SK-N-SH (cell line): ENCODE results near the gene GABRG3.

Source experiments
- JUND ChIP-seq: IDR thresholded peaks from 2 replicates; pipeline ENCODE4 v1.4.0; 2012
- NRF1 ChIP-seq: IDR thresholded peaks from 2 replicates; pipeline ENCODE4 v1.6.1; 2012; ENCODE audit warnings: low read depth, mild to moderate bottlenecking, low read length
- POLR2AphosphoS5 ChIP-seq: IDR thresholded peaks from 2 replicates; pipeline ENCODE4 v1.6.1; 2012; ENCODE audit warnings: low read depth, low read length
- RAD21 ChIP-seq: IDR thresholded peaks from 2 replicates; pipeline ENCODE4 v1.6.1; 2012; ENCODE audit warnings: mild to moderate bottlenecking, low read length
- SIN3A ChIP-seq: IDR thresholded peaks from 2 replicates; pipeline ENCODE4 v1.6.1; 2012; ENCODE audit warnings: low read depth, mild to moderate bottlenecking, low read length, moderate library complexity, borderline replicate concordance
- TAF1 ChIP-seq: IDR thresholded peaks from 2 replicates; pipeline ENCODE4 v1.6.1; 2012; ENCODE audit warnings: low read depth, mild to moderate bottlenecking, low read length, moderate library complexity, borderline replicate concordance
- TF ChIP-seq, protein P1 (sequence below): fragments of 200-600 bp; sonication (generic); IDR thresholded peaks from 2 replicates; pipeline ENCODE4 v1.6.1; 2017; ENCODE audit warnings: antibody characterized with exemption, mild to moderate bottlenecking, moderate library complexity
- TF ChIP-seq, protein P2 (sequence below): IDR thresholded peaks from 2 replicates; pipeline ENCODE4; 2012
- TF ChIP-seq, protein P3 (sequence below): fragments of 150-350 bp; IDR thresholded peaks from 2 replicates; pipeline ENCODE4 v1.6.1; 2017; ENCODE audit warnings: antibody characterized with exemption, low read length, low read depth, borderline replicate concordance
- TF ChIP-seq, protein P4 (sequence below): IDR thresholded peaks from 2 replicates; pipeline ENCODE4 v1.6.1; 2012; ENCODE audit warnings: mild to moderate bottlenecking, low read depth, low read length, moderate library complexity

DNA sequence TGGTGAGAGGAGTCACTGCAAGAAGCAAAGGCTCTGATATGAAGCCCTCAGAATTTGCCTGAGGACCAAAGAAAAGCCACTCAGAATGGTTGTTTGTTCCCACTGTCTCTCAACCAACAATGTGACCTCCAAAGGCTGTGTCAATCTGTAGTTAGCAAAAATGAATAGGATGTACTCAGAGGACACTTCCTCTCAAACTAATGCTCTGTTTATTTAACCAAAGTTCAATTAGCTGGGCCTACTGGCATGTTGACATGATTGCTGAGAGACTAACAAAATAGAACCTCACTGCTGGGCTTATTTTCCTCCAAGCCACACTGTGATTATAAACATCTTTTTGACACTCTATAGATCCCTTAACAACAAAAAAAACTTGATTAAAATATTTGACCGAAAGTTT, 605.6 kb downstream of the GABRG3 start:
- TF ChIP-seq POLR2AphosphoS5 (no peak), SIN3A (no peak), NRF1 (no peak), TAF1 (no peak), RAD21 (no peak), JUND (no peak)
- TF ChIP-seq, protein P1, sequence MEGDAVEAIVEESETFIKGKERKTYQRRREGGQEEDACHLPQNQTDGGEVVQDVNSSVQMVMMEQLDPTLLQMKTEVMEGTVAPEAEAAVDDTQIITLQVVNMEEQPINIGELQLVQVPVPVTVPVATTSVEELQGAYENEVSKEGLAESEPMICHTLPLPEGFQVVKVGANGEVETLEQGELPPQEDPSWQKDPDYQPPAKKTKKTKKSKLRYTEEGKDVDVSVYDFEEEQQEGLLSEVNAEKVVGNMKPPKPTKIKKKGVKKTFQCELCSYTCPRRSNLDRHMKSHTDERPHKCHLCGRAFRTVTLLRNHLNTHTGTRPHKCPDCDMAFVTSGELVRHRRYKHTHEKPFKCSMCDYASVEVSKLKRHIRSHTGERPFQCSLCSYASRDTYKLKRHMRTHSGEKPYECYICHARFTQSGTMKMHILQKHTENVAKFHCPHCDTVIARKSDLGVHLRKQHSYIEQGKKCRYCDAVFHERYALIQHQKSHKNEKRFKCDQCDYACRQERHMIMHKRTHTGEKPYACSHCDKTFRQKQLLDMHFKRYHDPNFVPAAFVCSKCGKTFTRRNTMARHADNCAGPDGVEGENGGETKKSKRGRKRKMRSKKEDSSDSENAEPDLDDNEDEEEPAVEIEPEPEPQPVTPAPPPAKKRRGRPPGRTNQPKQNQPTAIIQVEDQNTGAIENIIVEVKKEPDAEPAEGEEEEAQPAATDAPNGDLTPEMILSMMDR, result no peak
- TF ChIP-seq, protein P2, sequence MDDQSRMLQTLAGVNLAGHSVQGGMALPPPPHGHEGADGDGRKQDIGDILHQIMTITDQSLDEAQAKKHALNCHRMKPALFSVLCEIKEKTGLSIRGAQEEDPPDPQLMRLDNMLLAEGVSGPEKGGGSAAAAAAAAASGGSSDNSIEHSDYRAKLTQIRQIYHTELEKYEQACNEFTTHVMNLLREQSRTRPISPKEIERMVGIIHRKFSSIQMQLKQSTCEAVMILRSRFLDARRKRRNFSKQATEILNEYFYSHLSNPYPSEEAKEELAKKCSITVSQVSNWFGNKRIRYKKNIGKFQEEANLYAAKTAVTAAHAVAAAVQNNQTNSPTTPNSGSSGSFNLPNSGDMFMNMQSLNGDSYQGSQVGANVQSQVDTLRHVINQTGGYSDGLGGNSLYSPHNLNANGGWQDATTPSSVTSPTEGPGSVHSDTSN, result no peak
- TF ChIP-seq, protein P3, sequence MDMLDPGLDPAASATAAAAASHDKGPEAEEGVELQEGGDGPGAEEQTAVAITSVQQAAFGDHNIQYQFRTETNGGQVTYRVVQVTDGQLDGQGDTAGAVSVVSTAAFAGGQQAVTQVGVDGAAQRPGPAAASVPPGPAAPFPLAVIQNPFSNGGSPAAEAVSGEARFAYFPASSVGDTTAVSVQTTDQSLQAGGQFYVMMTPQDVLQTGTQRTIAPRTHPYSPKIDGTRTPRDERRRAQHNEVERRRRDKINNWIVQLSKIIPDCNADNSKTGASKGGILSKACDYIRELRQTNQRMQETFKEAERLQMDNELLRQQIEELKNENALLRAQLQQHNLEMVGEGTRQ, result no peak
- TF ChIP-seq, protein P4, sequence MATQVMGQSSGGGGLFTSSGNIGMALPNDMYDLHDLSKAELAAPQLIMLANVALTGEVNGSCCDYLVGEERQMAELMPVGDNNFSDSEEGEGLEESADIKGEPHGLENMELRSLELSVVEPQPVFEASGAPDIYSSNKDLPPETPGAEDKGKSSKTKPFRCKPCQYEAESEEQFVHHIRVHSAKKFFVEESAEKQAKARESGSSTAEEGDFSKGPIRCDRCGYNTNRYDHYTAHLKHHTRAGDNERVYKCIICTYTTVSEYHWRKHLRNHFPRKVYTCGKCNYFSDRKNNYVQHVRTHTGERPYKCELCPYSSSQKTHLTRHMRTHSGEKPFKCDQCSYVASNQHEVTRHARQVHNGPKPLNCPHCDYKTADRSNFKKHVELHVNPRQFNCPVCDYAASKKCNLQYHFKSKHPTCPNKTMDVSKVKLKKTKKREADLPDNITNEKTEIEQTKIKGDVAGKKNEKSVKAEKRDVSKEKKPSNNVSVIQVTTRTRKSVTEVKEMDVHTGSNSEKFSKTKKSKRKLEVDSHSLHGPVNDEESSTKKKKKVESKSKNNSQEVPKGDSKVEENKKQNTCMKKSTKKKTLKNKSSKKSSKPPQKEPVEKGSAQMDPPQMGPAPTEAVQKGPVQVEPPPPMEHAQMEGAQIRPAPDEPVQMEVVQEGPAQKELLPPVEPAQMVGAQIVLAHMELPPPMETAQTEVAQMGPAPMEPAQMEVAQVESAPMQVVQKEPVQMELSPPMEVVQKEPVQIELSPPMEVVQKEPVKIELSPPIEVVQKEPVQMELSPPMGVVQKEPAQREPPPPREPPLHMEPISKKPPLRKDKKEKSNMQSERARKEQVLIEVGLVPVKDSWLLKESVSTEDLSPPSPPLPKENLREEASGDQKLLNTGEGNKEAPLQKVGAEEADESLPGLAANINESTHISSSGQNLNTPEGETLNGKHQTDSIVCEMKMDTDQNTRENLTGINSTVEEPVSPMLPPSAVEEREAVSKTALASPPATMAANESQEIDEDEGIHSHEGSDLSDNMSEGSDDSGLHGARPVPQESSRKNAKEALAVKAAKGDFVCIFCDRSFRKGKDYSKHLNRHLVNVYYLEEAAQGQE, result no peak
